HG03439 (cell line): ENCODE data around the gene RAPGEF3.

ENCODE experiments used
- ATAC-seq: cut with Tn5 transposase; IDR thresholded peaks from one replicate; pipeline ENCODE4 v1.9.1; 2021; ENCODE audit warnings: mild to moderate bottlenecking, moderate library complexity; ENCODE audit not compliant: unreplicated experiment

Gene RAPGEF3

GRCh38 chr12:47777151-47777550, 18.5 kb upstream of the RAPGEF3 start:
- no peak for ATAC-seq

- no peak for ATAC-seq
Observed at GRCh38 chr12:47776471-47777143, 17.9 kb upstream of the RAPGEF3 start.

GRCh38 chr12:47775100-47775911, 16.6 kb upstream of the RAPGEF3 start:
- no peak for ATAC-seq

- no peak for ATAC-seq
Observed at GRCh38 chr12:47774663-47775062, 16.0 kb upstream of the RAPGEF3 start.

GRCh38 chr12:47773858-47774580, 15.3 kb upstream of the RAPGEF3 start:
- no peak for ATAC-seq

- ATAC-seq, result peak; percentile 81
Observed at GRCh38 chr12:47773062-47773857, 14.6 kb upstream of the RAPGEF3 start, which contains the start of gene SLC48A1. SLC48A1 (plus strand) TSS chr12:47773238; CDS start chr12:47773305, 67 bp downstream.

- ATAC-seq, result no peak
Observed at GRCh38 chr12:47772738-47773061, 14.0 kb upstream of the RAPGEF3 start.

GRCh38 chr12:47772094-47772660, 13.5 kb upstream of the RAPGEF3 start:
- ATAC-seq, result no peak

- no peak for ATAC-seq
Observed at GRCh38 chr12:47771304-47771703, 12.6 kb upstream of the RAPGEF3 start.

- no peak for ATAC-seq
Observed at GRCh38 chr12:47770086-47770726, 11.5 kb upstream of the RAPGEF3 start.

GRCh38 chr12:47769234-47770085, 10.8 kb upstream of the RAPGEF3 start:
- ATAC-seq, result no peak

GRCh38 chr12:47768323-47768811, 9.7 kb upstream of the RAPGEF3 start:
- no peak for ATAC-seq

GRCh38 chr12:47767216-47767724, 8.6 kb upstream of the RAPGEF3 start:
- ATAC-seq, result no peak

GRCh38 chr12:47766502-47767215, 8.0 kb upstream of the RAPGEF3 start:
- no peak for ATAC-seq

GRCh38 chr12:47763481-47764346, 5.0 kb upstream of the RAPGEF3 start:
- no peak for ATAC-seq

GRCh38 chr12:47762850-47763465, 4.3 kb upstream of the RAPGEF3 start:
- no peak for ATAC-seq

GRCh38 chr12:47758584-47758833, 171 bp downstream of the RAPGEF3 start:
- no peak for ATAC-seq
